Measurements from ENCODE around the gene WDR70.

Gene WDR70

DNA sequence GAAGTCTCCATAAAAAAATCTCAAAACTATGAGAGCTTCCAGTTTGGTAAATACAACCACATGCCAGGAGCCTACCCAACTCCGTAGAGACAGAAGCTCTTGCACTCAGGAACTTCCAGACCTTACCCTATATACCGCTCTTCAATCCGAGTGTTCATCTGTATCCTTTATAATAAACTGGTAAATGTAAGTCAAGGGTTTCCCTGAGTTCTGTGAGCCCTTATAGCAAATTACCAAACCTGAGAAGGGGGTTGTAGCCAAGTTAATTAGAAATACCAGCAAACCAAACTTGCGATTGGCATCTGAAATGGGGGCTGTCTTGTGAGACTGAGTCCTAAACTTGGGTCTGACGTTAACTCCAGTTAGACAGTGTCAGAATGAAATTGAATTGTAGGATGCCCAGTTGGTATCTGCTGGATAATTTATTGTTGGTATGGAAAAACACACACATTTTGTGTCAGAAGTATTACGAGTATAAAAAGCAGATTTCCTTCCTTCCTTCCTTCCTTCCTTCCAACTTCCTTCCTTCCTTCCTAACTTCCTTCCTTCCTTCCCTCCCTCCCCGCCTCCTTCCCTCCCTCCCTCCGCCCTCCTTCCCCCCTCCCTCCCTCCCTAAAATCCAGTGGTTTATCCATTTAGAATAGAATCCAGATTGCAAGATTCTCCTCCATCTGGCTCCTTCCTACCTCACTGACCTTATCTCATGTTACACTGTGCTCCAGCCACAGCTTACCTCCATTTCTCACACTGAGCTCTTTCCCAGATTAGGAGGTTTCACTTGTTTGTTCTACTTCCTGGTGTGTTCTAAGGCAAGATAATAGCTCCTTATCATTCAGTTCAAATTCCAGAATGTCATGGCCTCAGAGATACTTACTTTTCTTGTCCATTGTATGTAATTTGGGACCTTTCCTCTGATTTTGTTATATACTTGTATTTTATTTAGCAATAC is 196.7 kb downstream of the WDR70 start:
- H3K9me3 ChIP-seq (ENCODE audit: insufficient read depth, low read length) = no peaks in the 10 kb centered on the region
- no peak overlapping the region for H3K9ac ChIP-seq (ENCODE audit: low read length)
- H4K20me1 ChIP-seq (ENCODE audit: low read depth, low read length) = no peaks in the 10 kb centered on the region
- no peaks in the 10 kb centered on the region for H3K79me2 ChIP-seq (ENCODE audit: insufficient read depth, low read length)
- H3K4me3 ChIP-seq (ENCODE audit: insufficient read depth, low read length, poor library complexity, severe bottlenecking) = no peak overlapping the region
- no peaks in the 10 kb centered on the region for H3K9me2 ChIP-seq (replicated peaks; ENCODE audit: insufficient read depth, low read length)
- no peak overlapping the region for H2AFZ ChIP-seq (ENCODE audit: low read depth, low read length, severe bottlenecking)
- no peaks in the 10 kb centered on the region for H3K27me3 ChIP-seq (ENCODE audit: low read length)
- no peaks in the 10 kb centered on the region for H3F3A ChIP-seq (ENCODE audit: insufficient read depth)
- H3K27ac ChIP-seq (ENCODE audit: low read depth, low read length) = no peak overlapping the region
- no peaks in the 10 kb centered on the region for H3K36me3 ChIP-seq (ENCODE audit: low read length)
- no peak for TF ChIP-seq EZH2phosphoT487 (conservative IDR thresholded peaks at IDR 0.05; ENCODE audit: low read length)
- TF ChIP-seq, protein P1, sequence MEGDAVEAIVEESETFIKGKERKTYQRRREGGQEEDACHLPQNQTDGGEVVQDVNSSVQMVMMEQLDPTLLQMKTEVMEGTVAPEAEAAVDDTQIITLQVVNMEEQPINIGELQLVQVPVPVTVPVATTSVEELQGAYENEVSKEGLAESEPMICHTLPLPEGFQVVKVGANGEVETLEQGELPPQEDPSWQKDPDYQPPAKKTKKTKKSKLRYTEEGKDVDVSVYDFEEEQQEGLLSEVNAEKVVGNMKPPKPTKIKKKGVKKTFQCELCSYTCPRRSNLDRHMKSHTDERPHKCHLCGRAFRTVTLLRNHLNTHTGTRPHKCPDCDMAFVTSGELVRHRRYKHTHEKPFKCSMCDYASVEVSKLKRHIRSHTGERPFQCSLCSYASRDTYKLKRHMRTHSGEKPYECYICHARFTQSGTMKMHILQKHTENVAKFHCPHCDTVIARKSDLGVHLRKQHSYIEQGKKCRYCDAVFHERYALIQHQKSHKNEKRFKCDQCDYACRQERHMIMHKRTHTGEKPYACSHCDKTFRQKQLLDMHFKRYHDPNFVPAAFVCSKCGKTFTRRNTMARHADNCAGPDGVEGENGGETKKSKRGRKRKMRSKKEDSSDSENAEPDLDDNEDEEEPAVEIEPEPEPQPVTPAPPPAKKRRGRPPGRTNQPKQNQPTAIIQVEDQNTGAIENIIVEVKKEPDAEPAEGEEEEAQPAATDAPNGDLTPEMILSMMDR (IDR thresholded peaks at IDR 0.05; ENCODE audit: insufficient read depth, low read length, poor library complexity, severe bottlenecking) = no peak
- no peak overlapping the region for H3K4me2 ChIP-seq (ENCODE audit: low read depth, low read length, poor library complexity, severe bottlenecking)

DNA sequence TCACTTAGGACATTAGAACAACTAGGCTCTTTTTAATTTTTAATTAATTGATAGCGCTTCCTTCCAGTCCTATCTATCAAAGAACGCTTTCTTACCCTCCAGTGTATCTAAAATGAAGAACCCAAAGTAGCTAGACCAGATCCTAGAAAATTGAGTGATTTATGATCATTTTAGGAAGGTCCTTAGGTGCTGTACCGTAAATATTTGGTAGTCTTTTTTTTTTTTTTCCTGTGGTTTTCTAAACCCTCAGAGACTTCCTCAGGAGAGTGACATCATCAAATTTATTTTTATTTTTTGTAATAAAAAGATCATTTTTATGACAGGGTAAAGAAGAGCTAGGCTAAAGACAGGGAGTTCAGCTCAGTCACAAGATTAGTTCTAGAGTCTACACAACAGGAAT is 197.4 kb downstream of the WDR70 start:
- Histone ChIP-seq H3K79me2 (ENCODE audit: insufficient read depth, low read length) (no peaks in the 10 kb centered on the region), H3K9me2 (replicated peaks; ENCODE audit: insufficient read depth, low read length) (no peaks in the 10 kb centered on the region), H3K9ac (ENCODE audit: low read length) (no peak overlapping the region), H3K4me3 (ENCODE audit: insufficient read depth, low read length, poor library complexity, severe bottlenecking) (no peak overlapping the region), H4K20me1 (ENCODE audit: low read depth, low read length) (no peaks in the 10 kb centered on the region), H3K4me2 (ENCODE audit: low read depth, low read length, poor library complexity, severe bottlenecking) (no peak overlapping the region), H3K36me3 (ENCODE audit: low read length) (no peaks in the 10 kb centered on the region), H2AFZ (ENCODE audit: low read depth, low read length, severe bottlenecking) (no peak overlapping the region), H3K9me3 (ENCODE audit: insufficient read depth, low read length) (no peaks in the 10 kb centered on the region), H3F3A (ENCODE audit: insufficient read depth) (no peaks in the 10 kb centered on the region), H3K27me3 (ENCODE audit: low read length) (no peaks in the 10 kb centered on the region), H3K27ac (ENCODE audit: low read depth, low read length) (no peak overlapping the region)
- TF ChIP-seq, protein P1 (IDR thresholded peaks at IDR 0.05; ENCODE audit: insufficient read depth, low read length, poor library complexity, severe bottlenecking) = no peak
- no peak for TF ChIP-seq EZH2phosphoT487 (conservative IDR thresholded peaks at IDR 0.05; ENCODE audit: low read length)

DNA sequence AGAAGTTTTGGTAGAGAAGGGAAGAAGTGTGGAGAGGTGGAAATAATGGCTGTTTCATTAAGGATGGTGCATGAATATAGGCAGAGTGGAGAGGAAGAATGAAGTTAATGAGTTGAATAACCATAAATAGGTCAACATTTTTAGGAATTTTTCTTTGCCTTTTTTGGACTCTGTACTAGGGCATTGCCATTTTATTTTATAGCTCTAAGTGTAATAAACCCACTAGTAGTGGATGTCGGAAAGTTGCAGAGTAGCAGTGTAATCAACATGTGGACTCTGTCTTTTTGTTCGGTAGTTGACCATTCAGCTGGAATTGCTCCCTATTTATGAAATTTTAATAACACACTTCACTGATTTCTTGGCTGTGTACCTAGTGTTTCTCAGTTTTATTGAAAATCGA is 199.1 kb downstream of the WDR70 start:
- no peak overlapping the region for H3K4me2 ChIP-seq (ENCODE audit: low read depth, low read length, poor library complexity, severe bottlenecking)
- no peak overlapping the region for H2AFZ ChIP-seq (ENCODE audit: low read depth, low read length, severe bottlenecking)
- H3F3A ChIP-seq (ENCODE audit: insufficient read depth) = no peaks in the 10 kb centered on the region
- no peak overlapping the region for H3K9ac ChIP-seq (ENCODE audit: low read length)
- H3K4me3 ChIP-seq (ENCODE audit: insufficient read depth, low read length, poor library complexity, severe bottlenecking) = no peak overlapping the region
- no peaks in the 10 kb centered on the region for H3K79me2 ChIP-seq (ENCODE audit: insufficient read depth, low read length)
- TF ChIP-seq EZH2phosphoT487 (conservative IDR thresholded peaks at IDR 0.05; ENCODE audit: low read length) = no peak
- TF ChIP-seq, protein P1 (IDR thresholded peaks at IDR 0.05; ENCODE audit: insufficient read depth, low read length, poor library complexity, severe bottlenecking) = no peak
- no peaks in the 10 kb centered on the region for H3K36me3 ChIP-seq (ENCODE audit: low read length)
- no peaks in the 10 kb centered on the region for H3K9me3 ChIP-seq (ENCODE audit: insufficient read depth, low read length)
- H3K27me3 ChIP-seq (ENCODE audit: low read length) = no peaks in the 10 kb centered on the region
- no peak overlapping the region for H3K27ac ChIP-seq (ENCODE audit: low read depth, low read length)
- no peaks in the 10 kb centered on the region for H3K9me2 ChIP-seq (replicated peaks; ENCODE audit: insufficient read depth, low read length)
- H4K20me1 ChIP-seq (ENCODE audit: low read depth, low read length) = no peaks in the 10 kb centered on the region
